Activated CD8-positive, alpha-beta memory T cell treated with anti-CD3 and anti-CD28 coated beads, Interleukin-2, amount 50 U/mL, for 1 hour (primary cell): Measurements from ENCODE around the gene LIPG.
"Not testable (repeated sequence)": the region's sequence is repeated elsewhere in the genome, so short reads cannot be mapped to it uniquely, and the experiment has no call there.

Source experiments
- DNase-seq: peaks from one replicate; pipeline ENCODE4 v3.0.0-alpha.2; 2020; ENCODE audit errors: extremely low read depth

LIPG gene

DNA sequence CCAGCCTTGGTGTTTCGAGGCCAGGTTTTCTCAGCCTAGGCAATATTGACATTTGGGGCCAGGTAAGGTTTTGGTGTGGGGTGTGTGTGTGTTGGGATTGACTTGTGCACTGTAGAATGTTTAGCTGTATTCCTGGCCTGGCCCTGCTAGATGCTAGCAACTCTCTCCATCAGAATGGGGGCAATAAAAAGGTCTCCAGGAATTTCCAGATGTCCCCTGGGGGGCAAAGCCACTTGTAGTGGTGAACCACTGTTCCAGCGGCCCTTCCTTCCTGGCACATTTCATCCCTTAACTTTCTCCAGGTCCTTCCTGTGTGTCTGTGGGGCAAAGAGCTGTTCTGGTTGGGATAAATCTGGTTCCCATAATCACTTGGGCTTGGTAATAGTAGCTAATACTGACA lies 12.0 kb downstream of the LIPG start:
- no peak for DNase-seq

DNA sequence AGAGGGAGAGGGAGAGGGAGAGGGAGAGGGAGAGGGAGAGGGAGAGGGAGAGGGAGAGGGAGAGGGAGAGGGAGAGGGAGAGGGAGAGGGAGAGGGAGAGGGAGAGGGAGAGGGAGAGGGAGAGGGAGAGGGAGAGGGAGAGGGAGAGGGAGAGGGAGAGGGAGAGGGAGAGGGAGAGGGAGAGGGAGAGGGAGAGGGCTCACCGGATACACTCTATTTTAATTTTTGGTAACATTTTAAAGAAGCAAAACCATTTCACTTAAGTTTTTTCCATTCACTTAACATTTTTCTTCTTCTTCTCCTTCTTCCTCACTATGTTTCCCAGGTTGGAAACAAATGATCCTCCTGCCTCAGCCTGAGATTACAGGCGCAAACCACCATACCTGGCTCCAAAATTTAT lies 17.2 kb downstream of the LIPG start:
- not testable (repeated sequence) for DNase-seq

DNA sequence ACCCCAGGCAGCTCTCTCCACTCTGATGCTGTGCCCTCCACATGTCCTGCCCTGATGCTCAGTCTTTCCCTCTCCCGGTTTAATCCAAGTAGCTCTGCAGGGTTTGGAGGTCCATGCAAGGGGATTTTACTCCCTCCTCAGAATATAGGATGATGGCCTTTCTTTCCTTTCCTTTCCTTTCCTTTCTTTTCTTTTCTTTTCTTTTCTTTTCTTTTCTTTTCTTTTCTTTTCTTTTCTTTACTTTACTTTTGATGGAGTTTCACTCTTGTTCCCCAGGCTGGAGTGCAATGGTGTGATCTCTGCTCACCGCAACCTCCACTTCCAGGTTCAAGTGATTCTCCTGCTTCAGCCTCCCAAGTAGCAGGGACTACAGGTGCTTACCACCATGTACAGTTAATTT lies 17.7 kb downstream of the LIPG start:
- DNase-seq: not testable (repeated sequence)

DNA sequence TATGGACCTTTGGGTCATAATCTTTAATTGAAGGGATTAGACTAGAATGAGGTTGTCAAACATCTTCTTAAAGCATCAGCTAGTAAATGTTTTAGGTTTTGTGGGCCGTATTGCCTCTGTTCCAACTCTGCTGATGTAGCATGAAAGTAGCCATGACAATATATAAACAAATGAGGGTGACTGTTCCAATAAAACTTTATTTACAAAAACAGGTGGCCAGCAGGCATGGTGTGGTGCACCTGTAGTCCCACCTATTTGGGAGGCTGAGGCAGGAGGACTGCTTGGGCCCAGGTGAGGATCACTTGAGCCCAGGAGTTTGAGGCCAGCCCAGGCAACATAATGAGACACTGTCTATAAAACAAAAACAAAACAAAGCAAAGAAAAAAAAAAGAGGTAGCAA lies 18.4 kb downstream of the LIPG start:
- no peak for DNase-seq

DNA sequence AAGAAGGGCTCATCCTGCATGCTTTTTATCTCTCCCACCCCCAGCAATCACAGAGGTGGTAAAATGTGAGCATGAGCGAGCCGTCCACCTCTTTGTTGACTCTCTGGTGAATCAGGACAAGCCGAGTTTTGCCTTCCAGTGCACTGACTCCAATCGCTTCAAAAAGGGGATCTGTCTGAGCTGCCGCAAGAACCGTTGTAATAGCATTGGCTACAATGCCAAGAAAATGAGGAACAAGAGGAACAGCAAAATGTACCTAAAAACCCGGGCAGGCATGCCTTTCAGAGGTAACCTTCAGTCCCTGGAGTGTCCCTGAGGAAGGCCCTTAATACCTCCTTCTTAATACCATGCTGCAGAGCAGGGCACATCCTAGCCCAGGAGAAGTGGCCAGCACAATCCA lies 19.5 kb downstream of the LIPG start:
- no peak for DNase-seq

DNA sequence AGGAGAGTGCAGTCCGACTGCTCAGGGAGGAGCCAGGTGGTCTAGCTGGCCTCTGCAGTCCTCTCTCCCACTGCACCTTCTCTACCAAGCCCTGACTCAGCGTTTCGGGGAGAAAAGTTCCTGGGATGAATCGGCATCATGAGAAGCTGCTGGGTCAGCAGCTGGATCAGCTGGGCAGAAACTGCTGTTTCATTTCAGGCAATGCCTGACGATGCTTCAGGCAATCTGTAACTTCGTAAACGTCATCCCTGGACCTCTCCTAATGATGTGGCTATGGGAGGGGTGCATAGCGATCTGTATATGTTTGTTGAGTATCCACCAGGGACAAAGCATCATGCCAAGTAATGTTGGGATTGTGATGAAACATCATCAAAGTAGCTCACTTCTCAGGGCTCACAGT lies 20.7 kb downstream of the LIPG start:
- DNase-seq: no peak

DNA sequence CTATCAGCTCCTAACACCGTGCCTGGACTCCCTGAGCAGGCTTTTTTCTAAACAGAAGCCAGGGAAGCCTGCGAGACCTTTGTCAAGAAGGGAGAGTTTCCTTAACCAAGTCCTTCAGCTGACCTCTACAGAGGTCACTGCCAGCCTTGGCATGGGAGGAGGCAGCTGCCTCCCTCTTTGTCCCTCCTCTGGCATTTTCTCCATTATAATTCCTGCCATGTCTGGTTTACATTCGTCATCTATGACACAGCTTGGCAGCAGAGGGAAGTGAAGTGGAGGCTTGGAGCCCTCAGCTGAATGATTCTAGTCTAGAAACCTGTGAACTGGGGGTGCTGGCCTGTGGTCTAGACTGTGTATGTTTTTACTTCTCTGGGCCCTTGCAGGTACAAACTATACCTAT lies 22.5 kb downstream of the LIPG start:
- DNase-seq: no peak

DNA sequence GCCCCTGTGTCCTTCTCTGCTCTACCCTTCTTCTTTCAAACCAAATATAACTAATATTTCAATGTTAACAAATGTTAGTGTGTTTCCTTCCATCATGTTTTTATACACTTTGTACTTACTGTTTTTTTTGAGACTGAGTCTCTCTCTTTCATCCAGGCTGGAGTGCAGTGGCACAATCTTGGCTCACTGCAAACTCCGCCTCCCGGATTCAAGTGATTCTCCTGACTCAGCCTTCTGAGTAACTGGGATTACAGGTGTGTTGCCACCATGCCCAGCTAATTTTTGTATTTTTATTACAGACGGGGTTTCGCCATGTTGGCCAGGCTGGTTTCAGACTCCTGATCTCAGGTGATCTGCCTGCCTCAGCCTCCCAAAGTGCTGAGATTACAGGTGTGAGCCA lies 23.1 kb downstream of the LIPG start:
- not testable (repeated sequence) for DNase-seq

DNA sequence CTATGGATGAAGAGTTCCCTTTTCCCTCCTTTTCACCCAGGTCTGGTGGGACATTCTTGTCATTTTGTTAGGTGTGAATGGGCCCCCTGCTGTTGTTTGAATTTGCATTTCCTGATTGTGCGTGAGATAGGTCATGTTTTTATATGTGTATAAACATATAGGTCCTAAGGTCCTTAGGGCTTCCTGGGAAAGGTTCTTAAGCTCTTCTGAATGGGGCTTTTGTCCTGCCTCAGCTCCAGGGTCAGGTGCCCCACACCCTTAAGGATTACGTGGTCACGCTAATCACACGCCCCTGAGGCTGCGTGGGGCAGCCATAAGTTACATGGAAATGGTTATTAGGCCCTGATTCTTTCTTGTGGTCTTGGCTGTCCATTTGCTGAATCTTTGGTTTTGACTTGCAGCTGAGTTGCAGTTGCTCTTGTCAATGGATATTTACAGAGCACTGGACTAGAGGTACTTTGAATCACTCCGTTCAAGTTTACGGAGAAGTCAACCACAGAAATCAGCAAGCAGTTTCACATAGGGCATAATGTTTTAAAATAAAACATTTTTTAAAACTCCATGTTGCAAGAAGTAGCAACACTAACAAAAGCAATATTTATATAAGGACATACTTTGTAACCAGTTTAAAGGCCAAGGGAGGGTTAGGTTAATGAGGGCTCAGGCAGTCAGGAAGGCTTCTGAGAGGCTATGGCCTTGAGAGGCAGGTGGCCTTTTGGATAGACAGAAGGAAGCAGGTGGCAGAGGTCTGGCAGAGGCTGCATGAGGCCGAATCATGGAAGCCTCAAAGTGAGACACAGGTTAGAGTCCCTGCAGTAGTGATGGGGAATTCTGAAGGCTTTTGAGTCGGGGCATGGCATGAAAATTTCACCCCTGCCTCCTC lies 24.2 kb downstream of the LIPG start:
- no peak for DNase-seq

DNA sequence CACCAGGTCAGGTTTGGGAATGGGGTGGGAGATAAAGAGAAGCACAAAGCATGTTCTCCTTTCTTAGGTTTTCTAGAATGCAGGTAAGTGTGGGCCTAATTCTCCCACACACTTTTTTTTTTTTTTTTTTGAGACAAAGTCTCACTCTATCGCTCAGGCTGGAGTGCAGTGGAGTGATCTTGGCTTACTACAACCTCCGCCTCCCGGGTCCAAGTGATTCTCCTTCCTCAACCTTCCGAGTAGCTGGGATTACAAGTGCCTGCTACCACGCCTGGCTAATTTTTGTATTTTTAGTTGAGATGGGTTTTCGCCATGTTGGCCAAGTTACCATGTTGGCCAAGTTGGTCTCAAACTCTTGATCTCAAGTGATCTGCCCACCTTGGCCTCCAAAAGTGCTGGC lies 26.3 kb downstream of the LIPG start:
- no peak for DNase-seq

DNA sequence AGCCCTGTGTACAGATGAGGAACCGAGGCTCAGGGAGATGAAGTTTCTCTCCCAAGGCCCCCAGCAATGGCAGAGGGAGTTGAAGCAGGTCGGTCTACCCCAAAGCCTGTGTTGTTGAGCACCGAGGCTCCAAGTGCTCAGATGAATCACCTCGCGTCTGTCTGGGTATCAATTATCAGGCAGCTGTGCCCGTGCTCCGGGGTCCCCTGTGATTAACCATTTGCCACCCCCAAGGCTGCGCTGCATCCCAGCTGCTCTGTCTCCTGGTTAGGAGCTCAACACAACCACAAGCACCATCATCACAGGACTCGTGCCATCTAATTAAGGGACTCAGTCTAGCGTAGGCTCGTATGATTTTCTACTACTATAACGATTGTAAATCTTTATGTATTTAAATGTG lies 27.1 kb downstream of the LIPG start:
- DNase-seq: no peak

DNA sequence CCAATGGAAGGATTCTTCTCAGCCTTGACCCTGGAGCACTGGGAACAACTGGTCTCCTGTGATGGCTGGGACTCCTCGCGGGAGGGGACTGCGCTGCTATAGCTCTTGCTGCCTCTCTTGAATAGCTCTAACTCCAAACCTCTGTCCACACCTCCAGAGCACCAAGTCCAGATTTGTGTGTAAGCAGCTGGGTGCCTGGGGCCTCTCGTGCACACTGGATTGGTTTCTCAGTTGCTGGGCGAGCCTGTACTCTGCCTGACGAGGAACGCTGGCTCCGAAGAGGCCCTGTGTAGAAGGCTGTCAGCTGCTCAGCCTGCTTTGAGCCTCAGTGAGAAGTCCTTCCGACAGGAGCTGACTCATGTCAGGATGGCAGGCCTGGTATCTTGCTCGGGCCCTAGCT lies 28.8 kb downstream of the LIPG start:
- DNase-seq: no peak

DNA sequence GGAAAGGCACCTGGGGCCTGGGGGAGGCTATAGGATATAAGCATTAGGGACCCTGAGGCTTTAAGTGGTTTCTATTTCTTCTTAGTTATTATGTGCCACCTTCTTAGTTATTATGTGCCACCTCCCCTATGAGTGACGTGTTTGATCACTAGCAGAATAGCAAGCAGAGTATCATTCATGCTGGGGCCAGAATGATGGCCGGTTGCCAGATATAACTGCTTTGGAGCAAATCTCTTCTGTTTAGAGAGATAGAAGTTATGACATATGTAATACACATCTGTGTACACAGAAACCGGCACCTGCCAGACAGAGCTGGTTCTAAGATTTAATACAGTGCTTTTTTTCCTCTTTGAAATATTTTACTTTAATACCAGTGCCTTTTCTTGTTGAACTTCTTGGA lies 29.4 kb downstream of the LIPG start:
- no peak for DNase-seq

DNA sequence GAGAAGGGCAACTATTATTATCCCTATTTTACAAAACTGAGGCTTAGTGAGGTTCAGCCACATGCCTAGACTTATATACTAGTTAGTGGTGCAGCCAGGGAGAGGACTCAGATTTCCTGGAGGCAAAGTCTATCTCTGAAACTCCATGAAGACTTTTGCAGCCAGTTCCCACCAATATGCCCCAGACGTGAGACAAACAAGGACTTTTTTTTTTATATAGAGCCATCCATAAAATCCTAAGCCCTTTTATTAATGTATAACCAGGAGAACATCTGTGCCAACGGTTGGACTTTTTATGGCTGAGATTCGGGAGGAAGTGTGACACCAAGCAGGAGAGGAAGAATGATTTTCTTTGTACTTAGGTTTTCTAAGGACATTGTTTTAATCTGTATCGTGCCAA lies 29.9 kb downstream of the LIPG start:
- DNase-seq: no peak

DNA sequence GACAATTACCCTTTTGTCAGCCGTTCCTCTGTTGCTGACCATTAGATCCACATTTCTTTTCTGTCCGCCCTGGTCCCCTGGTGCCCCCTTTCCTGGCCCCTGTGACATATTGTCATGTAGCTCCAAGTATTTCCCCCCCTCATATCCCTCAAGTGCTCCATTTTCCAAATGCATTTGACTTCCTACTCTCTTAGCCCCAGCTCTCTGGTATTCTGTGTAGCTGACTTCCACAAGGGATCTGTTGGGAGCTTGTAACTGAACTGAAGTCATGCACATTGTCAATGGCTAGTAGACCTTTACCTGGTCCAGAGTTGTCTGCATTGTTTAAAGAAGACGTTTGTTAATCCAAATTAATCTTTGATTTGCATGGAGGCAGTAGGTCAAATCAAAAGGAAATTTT lies 34.8 kb downstream of the LIPG start:
- no peak for DNase-seq

DNA sequence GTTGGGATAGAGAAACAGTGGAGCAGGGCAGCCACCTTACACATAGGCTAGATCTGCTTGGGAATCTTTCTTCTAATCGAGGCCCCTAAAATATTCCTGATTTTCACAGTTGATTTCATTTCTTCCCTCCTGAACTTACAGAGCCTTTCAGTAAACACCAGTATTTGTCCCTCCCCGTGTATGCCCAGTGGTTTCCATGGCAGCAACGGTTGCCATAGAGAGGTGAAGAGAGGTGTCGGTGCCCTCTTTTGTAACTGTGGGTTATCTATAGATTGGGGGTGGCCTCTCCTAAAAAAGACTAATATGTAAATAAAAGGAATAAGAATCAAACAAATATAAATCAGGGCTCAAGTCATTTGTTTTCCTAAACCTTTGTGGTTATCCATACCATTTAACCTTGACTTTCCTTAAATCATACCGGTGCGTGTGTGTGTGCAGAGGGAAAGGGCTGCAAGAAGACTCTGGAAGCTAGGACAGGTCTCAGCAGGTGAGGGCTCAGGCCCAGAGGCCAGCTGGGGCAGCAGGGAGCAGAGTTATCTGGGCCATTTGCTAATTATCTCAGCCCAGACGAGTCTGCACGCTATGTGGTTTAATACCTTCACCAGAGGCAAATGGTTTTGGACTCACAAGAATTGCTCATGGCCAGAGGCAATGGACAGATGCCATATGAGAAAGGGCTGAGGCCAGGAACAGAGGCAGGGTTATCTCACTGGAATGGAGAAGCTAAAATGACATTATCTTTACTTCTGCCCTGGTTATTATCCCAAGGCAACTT lies 35.5 kb downstream of the LIPG start:
- DNase-seq: no peak

DNA sequence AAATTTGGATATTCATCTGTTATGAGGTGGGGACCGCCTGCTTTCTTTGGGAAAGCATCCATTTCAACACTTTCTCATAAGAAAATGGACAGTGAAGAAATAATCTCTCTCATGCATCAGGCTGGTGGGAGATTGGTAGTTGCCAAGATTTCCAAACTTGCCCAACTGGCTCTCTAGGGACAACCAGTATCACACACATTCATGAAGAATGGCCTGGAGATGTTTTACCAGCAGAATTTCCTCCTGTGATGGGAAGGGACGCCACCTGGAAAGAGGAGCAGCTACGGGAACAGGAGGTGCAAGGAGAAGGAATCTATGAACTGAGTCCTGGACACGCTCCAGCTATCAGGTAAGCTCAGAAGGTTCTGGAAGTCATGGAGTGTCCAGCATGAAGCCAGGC lies 39.4 kb downstream of the LIPG start:
- no peak for DNase-seq

DNA sequence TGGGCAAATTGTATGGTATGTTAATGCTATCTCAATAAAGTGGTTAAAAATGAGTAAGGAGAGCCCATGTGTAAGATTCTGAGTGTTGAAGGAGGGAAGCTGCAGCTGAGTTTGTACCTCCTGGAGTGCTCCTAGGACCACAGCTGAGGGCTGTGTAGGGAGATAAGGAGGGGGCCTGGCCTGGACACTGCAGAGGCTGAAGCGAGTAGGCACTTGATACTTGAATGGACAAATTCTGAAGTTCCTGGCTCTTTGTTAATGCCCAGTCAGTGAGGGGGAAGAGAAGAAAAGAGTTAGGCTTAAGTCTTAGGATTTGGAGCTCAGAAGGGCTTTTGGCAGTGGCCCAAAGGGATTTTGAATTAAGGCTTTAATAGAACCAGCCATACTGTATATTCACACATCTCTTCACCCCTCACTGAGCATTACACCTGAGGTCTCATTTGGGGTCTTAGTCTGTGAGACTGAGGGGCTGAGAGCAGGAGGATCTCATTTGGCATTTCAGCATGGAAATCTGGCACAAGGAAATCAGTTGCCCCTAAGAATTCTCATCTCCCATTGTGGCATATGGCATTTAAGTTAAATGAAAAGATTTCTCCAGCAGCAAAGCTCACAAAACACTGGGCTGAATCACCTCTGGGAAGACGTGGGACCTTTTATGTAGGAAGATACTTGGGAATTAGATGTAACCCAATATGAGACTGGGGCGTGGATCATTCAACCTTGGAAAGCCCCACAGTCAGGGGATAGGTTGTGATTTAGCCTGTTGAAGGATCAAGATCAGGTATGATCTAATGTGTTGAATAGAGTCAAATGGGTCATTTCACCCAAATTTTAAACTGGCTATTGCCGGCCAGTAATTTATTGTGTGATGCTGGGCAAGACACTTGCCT lies 46.8 kb downstream of the LIPG start:
- no peak for DNase-seq

DNA sequence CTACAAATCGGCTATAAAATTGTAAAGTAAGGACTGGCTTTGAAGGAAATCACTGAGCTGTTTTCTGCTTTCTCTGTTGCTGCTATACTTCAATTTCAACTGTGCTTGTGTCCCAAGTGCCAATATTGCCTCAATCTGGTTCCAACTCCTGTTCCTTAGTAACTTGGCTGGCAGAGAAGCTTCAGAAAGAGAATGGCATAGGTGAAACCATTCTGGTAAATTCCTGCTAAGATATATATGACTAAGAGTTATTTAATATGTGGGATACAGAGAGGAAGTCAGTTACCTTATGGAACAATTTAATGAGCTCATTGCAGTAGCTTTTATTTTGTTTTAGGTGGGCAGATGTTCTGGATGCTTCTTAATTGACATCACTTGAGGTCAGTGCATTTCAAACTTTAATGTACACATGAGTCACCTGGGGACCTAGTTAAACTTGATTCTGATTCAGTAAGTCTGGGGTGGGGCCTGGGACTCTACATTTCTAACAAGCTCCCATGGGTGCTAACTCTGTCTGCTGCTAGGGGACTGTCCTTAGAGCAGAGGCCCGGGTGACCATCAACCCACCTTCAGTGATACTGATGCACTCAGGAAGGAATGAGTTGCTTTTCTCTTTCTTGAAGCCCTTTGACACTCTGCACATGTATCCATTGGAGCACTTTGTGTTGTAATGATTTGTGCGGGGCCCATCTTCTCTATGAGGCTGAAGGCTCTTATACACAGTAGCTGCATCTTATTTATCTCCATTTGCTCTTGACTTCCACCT lies 47.6 kb downstream of the LIPG start:
- DNase-seq: no peak

DNA sequence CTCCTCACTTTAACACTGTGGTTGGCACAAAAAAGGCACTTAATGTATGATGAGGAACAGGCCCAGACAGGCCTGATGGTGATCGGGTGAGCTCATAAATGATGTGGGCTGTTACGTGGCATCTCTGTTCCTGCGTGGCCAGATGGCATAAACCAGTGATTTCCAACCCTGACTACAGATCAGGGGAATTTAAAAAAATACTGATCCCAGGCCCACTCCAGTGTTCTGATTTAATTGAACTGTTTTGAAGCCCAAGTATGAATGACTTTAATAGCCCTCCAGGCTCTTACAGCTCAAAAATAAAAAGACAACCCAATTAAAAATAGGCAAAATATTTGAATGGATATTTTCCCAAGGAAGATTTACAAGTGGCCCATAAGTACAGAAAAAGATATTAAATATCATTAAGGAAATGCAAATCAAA lies 48.2 kb downstream of the LIPG start:
- DNase-seq: no peak

DNA sequence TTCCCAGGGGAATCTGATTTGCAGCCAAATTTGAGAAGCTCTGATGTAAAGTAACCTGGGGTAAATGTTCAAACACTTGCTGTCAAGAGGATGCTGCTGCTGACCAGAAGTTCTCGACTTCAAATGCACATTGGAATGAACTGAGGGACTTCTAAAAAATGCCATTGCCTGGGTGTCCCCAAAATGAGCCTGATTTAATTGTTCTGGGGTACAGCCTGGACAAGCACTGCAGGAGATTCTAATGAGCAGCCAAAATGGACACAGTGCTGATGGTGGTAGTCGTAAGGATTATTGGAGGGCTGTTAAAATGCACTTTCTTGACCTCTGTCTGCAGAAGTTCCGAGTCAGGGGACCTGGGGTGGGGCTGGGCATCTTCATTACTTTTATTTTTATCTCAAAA lies 49.5 kb downstream of the LIPG start:
- no peak for DNase-seq
